Fibroblast of pulmonary artery (primary cell): Measurements from ENCODE around the gene HEYL.

Source experiments
- DNase-seq: peaks from one replicate; pipeline ENCODE4 v3.0.0-alpha.2; 2010; ENCODE audit warnings: low read depth
- H3K4me3 ChIP-seq: replicated peaks from 2 replicates; pipeline ENCODE4 v1.5.1; 2011; ENCODE audit warnings: low read depth, mild to moderate bottlenecking, control low read depth, low read length, moderate library complexity
- CTCF ChIP-seq: IDR thresholded peaks from 2 replicates; pipeline ENCODE4 v1.5.1; 2011; ENCODE audit warnings: mild to moderate bottlenecking, control low read depth, low read length, inconsistent platforms; ENCODE audit errors: missing control alignments

Gene HEYL

GRCh38 chr1:39639305-39640130 lies at the start of gene HEYL:
TSS of gene HEYL (minus strand) at chr1:39639643. CDS start at chr1:39639625, 18 bp downstream.
- TF ChIP-seq CTCF: peak; percentile 30
- peak within 1 kb of the TSS; percentile 25 for H3K4me3 ChIP-seq
- peak; percentile 31 for DNase-seq

- no peak overlapping the region for H3K4me3 ChIP-seq
- TF ChIP-seq CTCF: no peak
- no peak for DNase-seq
These were observed 49.8 kb upstream of the HEYL start for GRCh38 chr1:39689214-39689613.

DNA sequence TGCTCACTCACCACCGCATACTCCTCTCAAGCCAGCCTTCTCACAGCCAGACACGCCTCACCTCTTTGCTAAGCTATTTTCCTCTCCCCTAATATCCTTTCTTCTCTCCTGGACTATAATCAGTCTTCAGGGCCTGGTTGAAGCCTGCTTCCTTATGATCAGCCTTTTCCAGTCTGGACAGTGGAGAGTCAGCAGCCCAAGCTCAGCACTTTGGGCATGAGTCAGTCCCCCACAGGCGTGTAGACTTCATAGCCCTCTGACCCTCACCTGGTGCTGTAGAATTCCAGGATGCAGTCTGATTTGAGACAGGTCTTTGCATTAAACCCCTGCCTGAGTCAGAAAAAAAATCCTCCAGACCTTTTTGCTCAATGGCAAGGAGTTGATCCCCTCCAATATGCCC lies 49.3 kb upstream of the HEYL start:
- no peak overlapping the region for H3K4me3 ChIP-seq
- no peak for DNase-seq
- TF ChIP-seq CTCF: no peak

GRCh38 chr1:39687243-39687642 lies 47.8 kb upstream of the HEYL start:
- no peak overlapping the region for H3K4me3 ChIP-seq
- no peak for TF ChIP-seq CTCF
- no peak for DNase-seq

GRCh38 chr1:39685071-39685470 lies 45.6 kb upstream of the HEYL start:
- no peak for TF ChIP-seq CTCF

GRCh38 chr1:39684313-39684664 lies 44.8 kb upstream of the HEYL start:
- no peak for TF ChIP-seq CTCF
- DNase-seq: no peak
- no peak overlapping the region for H3K4me3 ChIP-seq

More at GRCh38 chr1:39685071-39685470, 45.6 kb upstream of the HEYL start:
- DNase-seq: no peak
- H3K4me3 ChIP-seq: no peak overlapping the region
